ENCODE results near the gene TMEM163. TPM values are rescaled to one million over a fixed set of nuclear protein-coding genes. Genes with fewer than 3 reads are reported as not detected.

Gene TMEM163
- total RNA-seq, 1 donor from 2014 or later, result not detected

GRCh38 chr2:134406736-134407135 lies 312.1 kb downstream of the TMEM163 start:
- TF ChIP-seq CTCF (IDR thresholded peaks at IDR 0.05), result no peak
- no peak for DNase-seq (ENCODE audit: extremely low spot score, unreplicated experiment)
- Mint-ChIP-seq H3K36me3 (ENCODE audit: unreplicated experiment) (no peaks in the 10 kb centered on the region), H3K4me1 (ENCODE audit: unreplicated experiment) (peaks cover 24% of the 10 kb centered on the region), H3K4me3 (ENCODE audit: unreplicated experiment) (no peak overlapping the region), H3K27me3 (ENCODE audit: unreplicated experiment) (no peaks in the 10 kb centered on the region), H3K27ac (ENCODE audit: unreplicated experiment) (no peak overlapping the region), H3K9me3 (ENCODE audit: unreplicated experiment) (no peaks in the 10 kb centered on the region)

- no peak for TF ChIP-seq CTCF (IDR thresholded peaks at IDR 0.05)
- Mint-ChIP-seq H3K4me3 (ENCODE audit: unreplicated experiment) (no peak overlapping the region), H3K9me3 (ENCODE audit: unreplicated experiment) (no peaks in the 10 kb centered on the region), H3K4me1 (ENCODE audit: unreplicated experiment) (peaks cover 25% of the 10 kb centered on the region), H3K36me3 (ENCODE audit: unreplicated experiment) (no peaks in the 10 kb centered on the region), H3K27me3 (ENCODE audit: unreplicated experiment) (no peaks in the 10 kb centered on the region), H3K27ac (ENCODE audit: unreplicated experiment) (no peak overlapping the region)
- DNase-seq (ENCODE audit: extremely low spot score, unreplicated experiment), result no peak
Measured at GRCh38 chr2:134406311-134406710, 312.5 kb downstream of the TMEM163 start.

Other genes with a start within 250 kb of the TMEM163 start
- not detected in 2 replicates for gene ACMSD, start 119.6 kb upstream of the TMEM163 start, total RNA-seq
- gene CCNT2, start 199.8 kb upstream of the TMEM163 start, total RNA-seq, result 33.0 and 34.1 TPM in 2 replicates